Coronary artery (tissue), 2 donors: ENCODE results near the gene MDGA2.
"Not testable (repeated sequence)": the region's sequence is repeated elsewhere in the genome, so short reads cannot be mapped to it uniquely, and the experiment has no call there.

Experiments used
- DNase-seq: peaks from one replicate; pipeline ENCODE4 v3.0.0-alpha.2; 2017; ENCODE audit warnings: low spot score
- H3K27ac ChIP-seq, 2 donors: fragments of 200-600 bp; sonication (generic); one replicate each; pipeline ENCODE4 v1.5.1; 2016 to 2019
- H3K4me3 ChIP-seq: fragments of 200-600 bp; sonication (generic); 2 replicates; pipeline ENCODE4 v1.5.1; 2016; ENCODE audit warnings: mild to moderate bottlenecking, moderate library complexity
- CTCF ChIP-seq: fragments of 200-600 bp; sonication (generic); IDR thresholded peaks from one replicate; pipeline ENCODE4 v1.5.1; 2019; ENCODE audit warnings: antibody characterized with exemption

Gene MDGA2

GRCh38 chr14:47284283-47284682 is 391.1 kb downstream of the MDGA2 start:
- no peak overlapping the region for H3K27ac ChIP-seq

GRCh38 chr14:47281761-47282160 is 393.6 kb downstream of the MDGA2 start:
- DNase-seq, H3K27ac ChIP-seq, H3K4me3 ChIP-seq: not testable (repeated sequence)

More at GRCh38 chr14:47284283-47284682, 391.1 kb downstream of the MDGA2 start:
- no peak for DNase-seq
- TF ChIP-seq CTCF: no peak
- no peak overlapping the region for H3K4me3 ChIP-seq

- TF ChIP-seq CTCF: no peak
- no peak for DNase-seq
- no peak overlapping the region for H3K4me3 ChIP-seq
- no peak overlapping the region for H3K27ac ChIP-seq
Measured at GRCh38 chr14:47278233-47278842, 397.1 kb downstream of the MDGA2 start.

GRCh38 chr14:47277703-47278102 is 397.7 kb downstream of the MDGA2 start:
- TF ChIP-seq CTCF: no peak
- no peak for DNase-seq
- Histone ChIP-seq H3K4me3 (no peak overlapping the region), H3K27ac (no peak overlapping the region)

- no peak for DNase-seq
- H3K4me3 ChIP-seq: no peak overlapping the region
- H3K27ac ChIP-seq: no peak overlapping the region
- no peak for TF ChIP-seq CTCF
Measured at GRCh38 chr14:47276931-47277330, 398.5 kb downstream of the MDGA2 start.

- no peak for DNase-seq
- H3K27ac ChIP-seq: no peak overlapping the region
- no peak for TF ChIP-seq CTCF
- no peak overlapping the region for H3K4me3 ChIP-seq
Measured at GRCh38 chr14:47273939-47274338, 401.5 kb downstream of the MDGA2 start.

GRCh38 chr14:47270715-47271114 is 404.7 kb downstream of the MDGA2 start:
- no peak for DNase-seq
- Histone ChIP-seq H3K27ac (no peak overlapping the region), H3K4me3 (no peak overlapping the region)
- no peak for TF ChIP-seq CTCF
